GM19238 (cell line): ENCODE measurements around the gene GLRA2.
A peak's percentile ranks its signal among the peaks of the same experiment; 100 is the strongest.

ENCODE experiments used
- DNase-seq: peaks from one replicate; pipeline ENCODE4 v3.0.0; 2011; ENCODE audit warnings: low spot score; ENCODE audit not compliant: insufficient read length

GLRA2 gene

DNA sequence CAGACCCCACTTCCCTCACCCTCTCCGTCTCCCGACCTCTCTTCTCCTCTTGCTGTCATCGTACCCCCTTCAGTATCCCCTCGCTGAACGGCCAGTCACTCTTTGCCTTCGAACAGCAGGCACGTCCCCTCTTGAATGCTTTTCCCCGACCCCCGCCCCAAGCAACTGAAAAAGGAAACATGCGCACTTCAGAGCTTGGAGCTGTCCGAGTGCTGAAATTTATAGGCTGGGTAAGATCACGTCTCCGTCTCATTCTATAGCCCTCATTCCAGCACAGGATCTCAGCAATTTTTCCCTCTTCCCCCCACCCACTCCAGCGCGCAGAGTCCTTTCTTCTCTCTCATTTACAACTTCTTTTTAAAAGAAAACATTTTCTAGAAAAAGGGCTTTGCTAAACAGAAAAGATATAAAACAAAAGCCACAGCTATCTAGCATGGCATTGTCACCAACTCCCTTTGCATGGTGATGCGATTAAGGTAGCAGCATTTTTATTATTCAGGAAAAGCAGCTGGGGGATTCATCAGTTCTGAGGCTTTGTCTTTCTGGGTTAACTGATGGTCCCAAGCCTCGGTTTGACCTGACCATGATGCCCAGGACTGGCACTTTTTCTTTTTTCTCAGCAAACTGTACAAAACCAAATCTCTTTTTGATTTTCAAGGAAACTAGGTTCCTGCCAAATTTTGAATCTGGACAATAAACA is at the start of gene GLRA2:
Gene GLRA2 (plus strand): TSS at position 247 of the 700 bp plus-strand sequence. CDS start 522 bp downstream, outside the sequence.
- peak; percentile 0 for DNase-seq

DNA sequence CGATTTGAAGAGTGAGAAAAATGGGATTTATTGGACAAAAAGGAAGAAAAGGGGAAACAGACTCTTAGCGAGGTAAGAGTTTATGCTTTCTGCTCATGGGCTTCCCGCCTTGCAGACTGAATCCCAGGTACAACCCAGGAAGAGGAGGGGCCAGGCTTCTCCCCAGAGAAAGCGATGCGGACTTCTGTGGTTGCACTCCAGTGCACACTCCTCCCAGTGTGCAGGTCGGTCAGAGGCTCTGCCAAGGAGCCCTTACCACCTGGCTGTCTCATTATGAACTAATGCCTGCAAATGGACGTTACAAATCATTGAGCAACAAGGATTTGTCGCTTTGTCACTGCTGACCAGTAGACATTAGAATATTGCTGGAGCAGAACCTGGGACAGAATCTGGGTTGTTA is 39.9 kb upstream of the GLRA2 start:
- no peak for DNase-seq

DNA sequence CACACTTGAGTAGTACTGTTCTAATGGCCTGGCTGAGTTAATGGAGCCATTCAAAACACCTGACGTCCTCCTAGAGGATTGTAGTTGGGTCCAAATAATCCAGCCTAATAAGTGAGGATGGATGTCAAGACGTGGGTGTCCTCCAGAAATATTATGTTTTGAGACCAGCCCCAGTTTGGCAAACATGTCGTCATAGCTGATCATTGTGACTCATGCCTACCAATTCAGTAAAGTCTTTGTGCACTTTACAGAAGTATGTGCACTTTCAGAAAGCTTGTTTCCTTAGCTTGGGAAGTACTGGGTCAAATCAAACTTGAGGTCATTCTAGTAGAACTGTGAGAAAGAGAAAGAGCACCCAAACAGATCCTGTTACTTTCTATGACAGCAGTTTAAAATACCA is 37.6 kb upstream of the GLRA2 start:
- no peak for DNase-seq

DNA sequence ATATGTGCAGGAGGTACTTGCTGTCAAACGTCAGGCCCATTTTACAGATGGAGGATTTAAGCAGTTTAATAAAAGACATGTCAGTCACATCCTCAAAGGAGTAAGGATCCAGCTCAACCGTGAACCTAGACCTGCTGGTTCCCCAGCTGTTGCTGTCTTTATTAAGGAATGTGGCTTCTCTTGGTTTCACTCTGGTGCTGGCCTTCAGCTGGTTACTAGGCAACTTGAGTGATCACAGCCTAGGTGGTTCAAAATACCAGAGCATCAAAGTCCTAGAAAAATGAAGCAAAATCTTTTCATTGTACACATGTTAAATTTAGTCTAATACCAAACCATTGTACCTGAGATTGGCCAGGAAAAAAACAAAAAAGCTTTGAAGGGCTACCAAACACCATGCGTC is 32.7 kb upstream of the GLRA2 start:
- DNase-seq = no peak

DNA sequence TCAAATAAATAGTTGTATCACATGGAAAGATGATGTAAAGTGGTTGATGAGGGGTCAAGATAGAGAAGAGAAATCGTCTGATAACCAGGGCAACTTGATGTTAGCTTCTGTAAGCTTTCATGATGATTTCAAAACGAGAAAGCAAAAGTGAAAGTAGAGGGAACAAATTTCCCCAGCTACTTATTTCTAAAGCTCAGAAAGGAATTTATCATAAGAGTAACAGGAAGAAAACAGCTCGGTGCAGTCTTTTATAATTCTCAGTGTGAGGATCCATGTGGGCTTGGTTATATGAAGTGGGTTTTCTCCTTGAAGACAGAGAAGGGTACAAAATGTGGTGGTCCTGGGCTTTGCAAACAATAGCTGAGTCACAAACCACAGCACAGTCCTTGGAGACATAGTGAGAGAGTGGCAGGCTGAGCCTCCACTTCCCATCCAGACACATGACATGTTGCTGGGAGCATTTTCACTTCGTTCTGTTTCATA is 32.1 kb upstream of the GLRA2 start:
- DNase-seq = no peak

DNA sequence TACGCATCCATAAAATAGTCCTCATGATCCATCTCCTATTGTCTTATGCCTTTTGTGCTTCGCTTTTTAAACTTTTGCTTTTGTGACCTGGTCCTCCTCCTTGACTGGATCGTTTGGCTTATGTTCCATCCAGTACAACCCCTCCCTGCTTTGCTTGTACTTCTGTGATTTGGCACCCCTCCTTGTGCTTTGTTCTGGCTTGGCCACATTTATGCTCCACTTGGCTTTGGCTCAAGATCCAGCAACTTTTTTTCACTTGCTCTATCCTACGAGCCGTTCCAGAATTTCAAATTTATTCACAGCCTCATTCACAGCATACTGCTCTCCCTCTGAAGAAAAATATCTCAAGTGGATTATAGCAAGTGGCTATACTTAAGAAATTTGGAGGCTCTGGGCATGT is 28.0 kb upstream of the GLRA2 start:
- no peak for DNase-seq

DNA sequence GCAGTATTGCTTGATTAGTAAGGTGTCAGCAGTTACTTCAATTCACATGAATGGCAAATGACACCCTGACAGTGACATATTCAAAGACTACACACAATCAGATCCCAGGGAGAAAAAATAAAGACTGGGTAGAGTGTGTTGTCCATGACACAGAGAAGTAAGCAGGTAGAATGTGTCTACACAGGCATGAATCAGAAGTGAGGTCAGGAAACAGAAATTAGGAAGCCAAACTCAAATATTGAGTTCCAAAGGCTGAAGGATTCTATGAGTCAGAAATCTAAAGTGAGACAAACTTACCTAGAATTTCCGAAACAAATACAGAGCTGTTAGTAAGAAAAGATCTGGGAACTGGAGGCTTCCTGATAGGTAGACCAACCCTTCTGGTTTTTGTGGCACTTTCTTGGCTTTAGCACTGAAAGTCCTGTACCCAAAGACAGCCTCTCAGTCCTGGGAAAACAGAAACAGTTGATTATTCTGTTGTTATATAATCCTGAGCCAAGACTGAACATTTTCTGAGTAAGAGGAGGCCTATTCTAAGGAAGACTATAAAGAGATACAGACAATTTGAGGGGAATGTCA is 24.3 kb upstream of the GLRA2 start:
- no peak for DNase-seq

DNA sequence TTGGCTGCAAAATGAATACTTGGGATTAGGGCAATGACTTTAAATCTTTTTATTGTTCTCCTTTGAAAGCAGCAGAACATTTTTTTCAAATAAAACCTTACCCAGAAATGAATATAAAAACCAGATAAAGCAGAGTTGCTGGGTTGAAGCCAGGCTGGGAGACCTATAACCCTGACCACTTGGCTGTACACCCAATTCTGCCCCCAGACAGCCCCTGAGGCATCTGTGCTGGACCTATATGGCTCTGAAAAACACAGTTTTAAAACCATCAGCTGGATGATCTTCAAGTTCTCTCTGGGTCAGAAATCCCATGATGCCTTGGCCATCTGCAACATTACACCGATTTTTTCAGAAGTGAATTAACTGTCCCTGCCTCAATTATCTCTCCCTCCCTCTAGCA is 23.7 kb upstream of the GLRA2 start:
- no peak for DNase-seq

DNA sequence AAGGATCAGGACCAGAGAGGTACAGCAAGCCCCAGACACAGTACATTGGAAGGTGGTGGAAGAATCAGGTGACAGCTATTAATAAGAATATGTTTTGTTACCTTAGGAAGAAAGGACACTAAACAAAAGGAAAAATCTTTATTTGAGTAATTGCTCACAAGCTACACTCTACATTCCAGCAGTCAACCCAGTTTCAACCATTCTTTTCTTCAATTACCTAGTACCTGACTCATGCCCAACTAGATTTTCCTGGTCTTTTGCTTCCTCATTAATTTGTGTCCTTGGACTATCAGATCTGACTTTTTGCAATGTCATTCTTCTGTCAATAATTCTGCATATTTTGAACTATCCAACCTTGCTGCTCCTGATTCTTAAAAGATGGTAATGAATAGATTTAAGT is 22.5 kb upstream of the GLRA2 start:
- no peak for DNase-seq

DNA sequence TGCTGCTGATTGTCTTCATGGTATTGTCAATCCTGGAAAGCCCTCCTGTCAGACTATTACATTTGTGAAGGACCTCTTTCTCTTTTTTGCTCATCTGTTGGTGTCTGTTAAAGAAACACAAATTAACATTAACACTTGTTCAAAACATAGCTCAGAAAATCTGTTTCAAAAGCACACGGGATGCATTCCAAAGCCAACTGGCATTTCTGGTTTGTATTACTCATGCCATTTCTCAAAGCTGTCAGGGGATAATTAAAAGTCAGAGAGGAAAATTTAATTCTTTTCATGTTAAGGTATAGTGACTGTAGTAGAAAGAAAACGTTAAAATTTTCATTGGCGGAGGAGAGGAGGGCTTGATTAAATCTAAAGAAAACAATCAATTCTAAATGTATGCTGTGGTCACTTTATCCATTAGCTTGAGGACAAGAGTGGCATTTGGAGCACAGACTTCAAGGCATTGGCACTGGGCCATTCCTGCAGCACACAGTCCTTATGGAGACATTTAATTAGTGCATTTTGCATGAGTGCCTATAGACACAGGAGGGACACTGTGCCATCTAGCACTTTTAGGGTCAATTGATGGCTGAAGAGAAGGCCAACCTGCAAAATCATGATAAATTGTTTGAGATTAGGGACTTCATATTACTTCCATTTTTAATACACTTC is 21.2 kb upstream of the GLRA2 start:
- no peak for DNase-seq

DNA sequence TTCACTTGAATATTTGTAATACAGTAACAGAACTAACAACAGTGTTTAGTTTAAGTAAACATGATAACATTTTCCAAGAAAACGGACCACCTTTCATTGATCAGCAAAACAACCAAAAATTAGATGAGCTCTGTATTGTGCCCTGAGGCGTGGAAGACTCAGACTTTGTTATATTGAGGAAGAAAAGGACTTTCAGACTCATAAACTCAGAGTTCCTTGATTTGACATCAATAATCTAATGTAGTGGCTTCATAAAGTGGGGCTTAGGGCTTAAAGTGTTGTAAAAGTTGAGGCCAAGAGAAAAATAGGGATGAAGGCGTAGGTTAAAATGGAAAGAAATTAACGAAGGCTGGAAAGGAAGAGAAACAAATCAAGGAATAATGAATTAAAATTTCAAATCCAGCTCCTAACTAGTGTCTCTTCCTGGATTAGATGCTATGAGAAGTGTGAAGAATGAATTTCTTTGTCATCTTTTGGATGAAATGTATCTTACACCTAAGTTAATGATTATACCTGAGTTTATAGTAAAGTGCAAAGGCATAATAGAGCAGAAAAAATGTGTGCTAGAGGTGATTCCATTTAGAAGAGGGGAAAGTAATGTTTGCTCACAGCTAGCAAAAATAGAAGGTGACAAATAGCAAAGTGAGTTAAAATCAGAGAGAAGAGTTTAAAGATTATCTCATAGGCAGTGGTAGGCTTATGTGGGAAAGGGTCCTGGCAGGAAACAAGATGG is 19.8 kb upstream of the GLRA2 start:
- no peak for DNase-seq

DNA sequence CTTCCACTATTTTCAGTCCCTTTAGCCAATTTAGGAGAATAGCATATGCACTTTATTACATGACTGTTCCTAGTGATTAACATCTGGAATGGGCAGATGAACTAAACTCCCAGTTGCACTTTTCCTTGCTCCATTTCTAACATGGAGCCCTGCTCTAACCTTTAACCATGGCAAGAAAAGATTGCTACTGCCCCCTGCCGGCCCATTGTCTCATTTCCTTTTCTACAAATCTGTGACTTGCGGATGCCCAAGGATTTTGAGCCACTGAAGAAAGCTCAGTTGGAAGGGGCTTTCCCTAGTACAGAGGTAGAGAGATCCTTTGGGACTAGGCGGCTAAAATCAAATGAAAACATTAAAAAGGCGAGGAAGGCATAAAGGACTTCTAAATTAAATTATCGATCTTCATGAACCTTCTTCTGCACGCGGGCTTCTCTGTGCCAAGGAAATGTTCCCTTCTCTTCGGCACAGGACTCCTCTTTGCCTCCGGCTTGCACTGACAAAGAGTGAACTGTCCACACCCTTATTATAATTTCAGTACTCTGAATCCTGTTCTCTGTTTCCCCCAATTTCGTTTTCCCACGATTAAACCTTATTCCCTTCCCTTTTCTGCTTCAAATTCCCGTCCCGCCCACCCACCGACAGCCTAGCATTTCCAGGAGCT is 577 bp upstream of the GLRA2 start:
- peak; percentile 4 for DNase-seq

DNA sequence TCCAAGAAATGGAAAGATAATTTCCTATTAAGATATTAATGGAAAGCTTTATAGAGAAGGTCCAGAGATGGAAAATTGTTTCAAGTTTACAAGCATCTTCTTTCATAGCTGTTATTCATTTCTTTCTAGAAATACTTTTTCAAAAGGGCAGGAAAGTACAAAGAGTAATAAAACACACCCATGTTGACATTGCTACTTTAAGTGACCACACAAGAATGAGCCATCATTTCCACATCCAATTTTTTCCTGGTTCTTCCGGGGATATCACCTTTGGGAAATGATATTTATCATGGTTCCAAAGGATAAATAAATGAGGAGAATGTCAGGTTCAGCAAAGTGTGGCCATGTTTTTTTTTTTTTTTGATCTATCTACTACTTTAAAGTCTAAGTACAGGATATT is 4.5 kb downstream of the GLRA2 start:
- DNase-seq = no peak

DNA sequence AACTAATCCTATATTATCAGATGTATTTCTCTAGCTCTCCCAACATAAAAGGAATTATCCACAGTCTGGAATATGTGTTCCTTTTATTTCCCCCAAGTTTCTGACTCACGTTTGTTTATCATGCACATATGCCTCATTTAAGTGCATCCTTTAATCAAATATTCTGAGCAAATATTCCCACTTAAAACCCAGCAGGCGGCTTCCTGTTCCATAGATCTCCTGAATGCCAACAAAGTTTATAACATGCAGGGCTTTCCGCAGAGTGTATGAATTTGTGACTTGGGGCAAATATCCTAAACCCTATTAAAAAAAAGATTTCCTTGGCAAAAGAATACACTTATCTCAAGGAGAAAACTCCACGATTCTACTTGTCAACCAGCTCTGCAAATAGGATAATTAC is 16.9 kb downstream of the GLRA2 start:
- DNase-seq = no peak

DNA sequence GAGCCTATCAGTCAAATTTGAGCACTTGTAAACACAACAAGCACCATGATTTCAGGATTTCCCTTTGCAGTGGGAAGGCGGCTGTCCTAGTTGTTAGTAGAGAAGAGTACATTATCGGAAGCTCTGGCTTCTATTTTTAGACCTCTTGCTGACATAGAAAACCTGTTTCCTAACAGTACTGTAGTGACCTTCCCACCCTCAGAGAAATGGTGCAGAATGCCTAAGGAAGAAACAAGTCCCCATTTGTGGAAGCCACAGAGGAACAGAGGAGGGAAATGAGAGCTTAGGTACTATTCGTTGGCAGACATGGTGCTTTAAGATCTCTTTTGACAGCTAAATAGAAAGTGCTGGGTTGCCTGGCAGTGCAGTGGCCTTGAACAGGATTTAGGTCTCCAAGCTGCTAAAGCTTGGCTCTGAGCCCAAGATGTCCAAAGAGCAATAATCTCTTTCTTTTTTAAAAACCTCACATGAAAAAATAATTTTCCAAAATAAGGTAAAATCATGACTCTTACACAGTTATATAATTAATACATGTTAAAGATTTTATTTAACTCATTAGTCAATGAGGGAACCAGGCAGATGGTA is 24.9 kb downstream of the GLRA2 start:
- DNase-seq = no peak

DNA sequence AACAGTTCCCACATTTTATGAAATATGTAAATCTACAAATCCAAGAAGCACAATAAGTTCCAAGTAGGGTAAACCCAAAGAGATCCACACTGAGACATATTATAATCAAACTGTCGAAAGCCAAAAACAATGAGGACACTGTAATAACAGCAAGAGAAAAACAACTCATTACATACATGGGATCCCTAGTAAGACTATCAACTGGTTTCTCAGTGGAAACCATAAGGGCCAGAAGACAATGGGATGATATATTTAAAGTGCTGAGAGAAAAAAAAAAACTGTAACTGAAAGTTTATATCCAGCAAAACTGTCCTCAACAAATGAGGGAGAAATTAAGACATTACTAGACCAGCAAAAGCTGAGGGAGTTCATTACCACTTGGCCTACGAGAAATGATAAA is 34.7 kb downstream of the GLRA2 start:
- DNase-seq = no peak

DNA sequence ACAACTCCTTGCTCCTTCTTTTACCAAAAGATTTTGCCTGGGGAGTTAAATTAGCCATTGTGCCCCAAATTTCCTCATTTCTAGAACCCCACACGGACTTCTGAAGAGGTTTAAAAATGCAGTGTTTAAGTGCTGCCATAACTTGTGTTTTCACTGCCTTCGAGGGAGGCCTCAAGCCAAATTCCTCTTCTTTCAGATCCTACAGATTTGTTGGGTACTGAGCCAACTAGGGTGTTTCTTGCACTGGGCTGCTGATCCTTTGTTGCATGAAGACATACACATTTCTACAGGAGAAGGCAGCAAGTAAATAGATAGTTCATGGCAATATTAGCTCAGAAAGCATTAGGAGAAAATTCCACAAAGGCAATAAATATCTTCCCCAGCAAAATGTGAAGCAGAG is 43.8 kb downstream of the GLRA2 start:
- no peak for DNase-seq

DNA sequence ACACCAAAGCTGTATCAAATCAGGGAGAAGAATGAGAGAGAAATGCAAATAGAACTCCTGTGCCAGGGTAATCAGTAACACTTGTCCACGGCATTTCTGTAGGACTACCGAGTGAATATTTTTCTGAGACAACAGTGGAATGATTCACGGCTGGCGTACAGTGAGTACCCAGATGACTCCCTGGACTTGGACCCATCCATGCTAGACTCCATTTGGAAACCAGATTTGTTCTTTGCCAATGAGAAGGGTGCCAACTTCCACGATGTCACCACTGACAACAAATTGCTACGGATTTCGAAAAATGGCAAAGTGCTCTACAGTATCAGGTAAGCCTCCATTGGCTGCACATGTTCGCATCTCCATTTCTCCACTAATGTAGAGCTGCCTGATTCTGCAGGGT is 51.7 kb downstream of the GLRA2 start:
- no peak for DNase-seq

DNA sequence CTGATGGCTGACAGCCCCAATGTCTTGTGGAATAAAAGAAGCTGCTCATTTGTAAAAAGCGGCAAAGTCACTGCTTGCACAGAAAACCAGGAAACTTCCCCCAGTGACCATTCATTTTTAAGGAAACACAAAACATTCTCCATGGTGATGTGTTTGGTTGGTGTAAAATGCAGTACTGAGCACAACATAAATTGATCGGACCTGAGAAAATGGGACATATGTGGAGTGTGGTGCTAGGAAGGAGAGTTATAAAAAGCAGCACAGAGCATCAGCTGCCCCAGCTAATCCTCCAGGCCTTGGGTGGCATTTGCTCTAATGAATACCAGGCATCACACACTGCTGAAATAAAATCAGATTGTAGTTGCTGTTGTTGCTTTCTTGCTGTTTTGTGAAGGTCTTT is 55.2 kb downstream of the GLRA2 start:
- DNase-seq = no peak

DNA sequence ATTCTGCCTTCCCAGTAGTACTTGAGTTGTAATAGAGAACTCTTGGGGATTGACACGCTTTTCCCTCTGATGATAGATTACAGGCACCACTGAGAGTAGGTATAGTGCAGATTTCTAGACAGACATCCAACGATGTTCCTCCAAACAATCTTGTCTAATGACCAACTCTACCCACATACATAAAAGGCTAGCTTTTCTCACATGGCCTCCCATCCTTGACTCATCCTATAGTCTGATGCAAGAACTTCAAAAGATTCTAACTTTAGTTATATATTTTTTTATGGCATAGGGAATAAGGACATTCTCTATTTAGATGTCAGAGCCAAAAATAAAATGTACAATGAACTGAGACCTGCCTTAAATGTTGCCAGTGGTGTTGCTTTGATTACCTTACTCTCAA is 60.9 kb downstream of the GLRA2 start:
- DNase-seq = no peak
